ENCODE measurements around the gene RPS23.

RPS23 gene

GRCh38 chr5:82319651-82320376 is 41.7 kb upstream of the RPS23 start:
- Histone ChIP-seq H3K4me3 (ENCODE audit: low read depth, low read length) (no peak overlapping the region), H3K36me3 (replicated peaks) (no peaks in the 10 kb centered on the region), H3K27me3 (replicated peaks) (no peaks in the 10 kb centered on the region), H3K27ac (no peak overlapping the region)
- in situ Hi-C loops (cut with HindIII; ENCODE audit: low pct_ligation_motif_present, low sequenced_read_pairs), result no loop called here
- DNase-seq, result no peak
- TF ChIP-seq CTCF (IDR thresholded peaks at IDR 0.05; ENCODE audit: low read depth, low read length, missing control alignments), result no peak

DNA sequence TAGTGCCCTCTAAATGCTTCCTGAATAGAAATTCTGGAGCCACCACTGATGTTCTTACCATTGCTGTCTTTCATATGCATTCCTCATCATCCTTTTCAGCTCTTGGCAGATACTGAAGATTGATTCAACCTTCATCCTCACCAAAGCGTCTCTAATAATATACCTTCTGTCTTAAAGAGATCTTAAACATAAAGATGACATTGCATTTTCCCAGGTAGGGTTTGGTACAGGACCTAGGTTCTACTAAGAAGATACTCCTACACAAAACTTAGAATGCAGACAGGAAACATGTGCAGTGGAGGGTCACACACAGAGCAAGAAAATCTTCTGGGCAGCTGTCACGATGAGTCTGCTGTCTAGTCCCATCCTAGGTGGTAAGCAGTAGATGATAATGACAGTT is 41.0 kb upstream of the RPS23 start:
- in situ Hi-C loops (cut with HindIII; ENCODE audit: low pct_ligation_motif_present, low sequenced_read_pairs), result no loop called here
- H3K36me3 ChIP-seq (replicated peaks), result no peaks in the 10 kb centered on the region
- TF ChIP-seq CTCF (IDR thresholded peaks at IDR 0.05; ENCODE audit: low read depth, low read length, missing control alignments), result no peak
- H3K4me3 ChIP-seq (ENCODE audit: low read depth, low read length), result no peak overlapping the region
- no peak overlapping the region for H3K27ac ChIP-seq
- no peaks in the 10 kb centered on the region for H3K27me3 ChIP-seq (replicated peaks)
- DNase-seq, result no peak

DNA sequence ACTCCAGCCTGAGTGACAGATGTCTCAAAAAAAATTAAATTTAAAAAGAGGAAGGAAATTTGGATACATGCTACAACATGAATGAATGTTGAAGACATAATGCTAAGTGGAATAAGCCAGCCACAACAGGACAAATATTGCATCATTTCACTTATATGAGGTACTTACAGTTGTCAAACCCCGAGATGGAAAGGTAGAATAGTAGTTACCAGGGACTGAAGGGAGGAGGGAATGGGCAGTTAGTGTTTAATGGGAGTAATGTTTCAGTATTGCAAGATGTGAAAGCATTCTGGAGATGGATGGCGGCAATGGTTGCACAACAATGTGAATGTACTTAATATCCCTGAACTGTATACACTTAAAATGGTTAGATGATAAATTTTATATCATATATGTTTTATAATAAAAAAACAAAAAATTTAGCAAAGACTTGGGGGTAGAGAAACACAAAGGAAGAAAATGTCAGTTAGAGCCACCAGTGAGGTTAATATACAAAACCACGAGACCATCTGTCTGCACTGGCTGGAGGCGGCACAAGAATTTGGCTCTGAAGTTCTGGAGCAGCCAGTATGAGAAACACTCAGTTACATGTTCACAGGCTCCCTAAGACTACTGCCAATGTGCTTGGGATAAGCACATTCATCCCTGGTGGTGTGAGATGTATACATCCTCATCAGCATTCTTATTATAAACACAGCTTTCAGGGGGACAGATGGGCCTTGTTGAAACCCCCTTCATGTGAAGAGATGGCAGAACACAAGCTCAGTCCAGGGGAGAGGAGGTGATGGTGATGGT is 37.0 kb upstream of the RPS23 start:
- no peak for DNase-seq
- no peak for TF ChIP-seq CTCF (IDR thresholded peaks at IDR 0.05; ENCODE audit: low read depth, low read length, missing control alignments)
- no peak overlapping the region for H3K4me3 ChIP-seq (ENCODE audit: low read depth, low read length)
- H3K27me3 ChIP-seq (replicated peaks), result no peaks in the 10 kb centered on the region
- in situ Hi-C loops (cut with HindIII; ENCODE audit: low pct_ligation_motif_present, low sequenced_read_pairs), result no loop called here
- no peaks in the 10 kb centered on the region for H3K36me3 ChIP-seq (replicated peaks)
- H3K27ac ChIP-seq, result no peak overlapping the region

DNA sequence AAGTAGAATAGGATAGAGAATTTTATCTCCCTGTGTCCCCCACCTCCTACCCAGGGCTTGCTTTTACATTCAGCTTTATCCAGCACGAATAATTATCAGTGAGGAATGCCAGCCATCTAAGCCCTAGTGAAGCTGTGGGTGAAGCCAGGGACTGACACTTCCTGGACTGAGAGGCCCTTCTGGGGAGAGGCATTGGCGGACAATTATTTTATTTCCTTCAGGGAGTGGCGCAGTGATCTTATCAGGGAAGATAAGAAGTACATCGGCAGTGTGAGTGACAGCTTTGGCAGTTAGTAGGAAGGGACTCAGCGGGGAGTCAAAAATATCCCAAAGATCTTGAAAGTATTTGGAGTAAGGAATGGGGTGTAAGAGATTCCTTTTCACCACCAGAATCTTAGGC is 34.9 kb upstream of the RPS23 start:
- in situ Hi-C loops (cut with HindIII; ENCODE audit: low pct_ligation_motif_present, low sequenced_read_pairs), result no loop called here
- peak; percentile 25 for DNase-seq
- Histone ChIP-seq H3K4me3 (ENCODE audit: low read depth, low read length) (no peak overlapping the region), H3K36me3 (replicated peaks) (no peaks in the 10 kb centered on the region), H3K27ac (peak overlapping the region; percentile 18), H3K27me3 (replicated peaks) (no peaks in the 10 kb centered on the region)
- no peak for TF ChIP-seq CTCF (IDR thresholded peaks at IDR 0.05; ENCODE audit: low read depth, low read length, missing control alignments)

GRCh38 chr5:82312373-82312856 is 34.3 kb upstream of the RPS23 start:
- peak overlapping the region; percentile 18 for H3K27ac ChIP-seq
- peak; percentile 98 for TF ChIP-seq CTCF (IDR thresholded peaks at IDR 0.05; ENCODE audit: low read depth, low read length, missing control alignments)

More at GRCh38 chr5:82312373-82312856, 34.3 kb upstream of the RPS23 start:
- no peaks in the 10 kb centered on the region for H3K27me3 ChIP-seq (replicated peaks)
- H3K4me3 ChIP-seq (ENCODE audit: low read depth, low read length), result no peak overlapping the region
- peak; percentile 79 for DNase-seq
- in situ Hi-C loops (cut with HindIII; ENCODE audit: low pct_ligation_motif_present, low sequenced_read_pairs), result no loop called here
- no peaks in the 10 kb centered on the region for H3K36me3 ChIP-seq (replicated peaks)

Measured in brain microvascular endothelial cell (primary cell).